HUES6 (cell line): ENCODE results near the gene MAPRE3.

Experiments used
- H3K27ac ChIP-seq: 2 replicates; pipeline ENCODE4 v1.7.0; 2013; ENCODE audit warnings: low read depth, mild to moderate bottlenecking, low read length, inconsistent platforms
- H3K27me3 ChIP-seq: 2 replicates; pipeline ENCODE4 v1.6.1; 2013; ENCODE audit warnings: low read length; ENCODE audit not compliant: control insufficient read depth, insufficient read depth
- H3K36me3 ChIP-seq: 2 replicates; pipeline ENCODE4 v1.6.1; 2013; ENCODE audit warnings: low read length; ENCODE audit not compliant: control insufficient read depth, insufficient read depth
- H3K4me1 ChIP-seq: 2 replicates; pipeline ENCODE4 v1.6.1; 2013; ENCODE audit warnings: low read length; ENCODE audit not compliant: control insufficient read depth, insufficient read depth
- H3K4me3 ChIP-seq: 2 replicates; pipeline ENCODE4 v1.5.1; 2013; ENCODE audit warnings: low read depth, low read length
- H3K9ac ChIP-seq: one replicate; pipeline ENCODE4 v1.6.1; 2013; ENCODE audit warnings: mild to moderate bottlenecking, low read length
- H3K9me3 ChIP-seq: 2 replicates; pipeline ENCODE4 v1.6.1; 2013; ENCODE audit warnings: low read depth, low read length; ENCODE audit not compliant: control insufficient read depth, insufficient read depth

MAPRE3 gene

GRCh38 chr2:27025861-27026851 is 55.7 kb downstream of the MAPRE3 start:
- H3K27ac ChIP-seq: no peak overlapping the region
- H3K4me3 ChIP-seq: no peak overlapping the region
- peaks cover 25% of the 10 kb centered on the region for H3K36me3 ChIP-seq
- H3K9ac ChIP-seq: no peak overlapping the region
- H3K9me3 ChIP-seq: no peaks in the 10 kb centered on the region
- no peaks in the 10 kb centered on the region for H3K27me3 ChIP-seq
- peaks cover 5% of the 10 kb centered on the region; the same call in 1 of the 2 replicates for H3K4me1 ChIP-seq

- no peaks in the 10 kb centered on the region for H3K9me3 ChIP-seq
- H3K9ac ChIP-seq: no peak overlapping the region
- peaks cover 25% of the 10 kb centered on the region for H3K36me3 ChIP-seq
- no peak overlapping the region for H3K27ac ChIP-seq
- H3K27me3 ChIP-seq: no peaks in the 10 kb centered on the region
- H3K4me1 ChIP-seq: 0 out of 2 replicates have a peak, but pooled peaks cover 8% of the 10 kb centered on the region
- no peak overlapping the region for H3K4me3 ChIP-seq
Observed at GRCh38 chr2:27027211-27027651, 56.8 kb downstream of the MAPRE3 start.

DNA sequence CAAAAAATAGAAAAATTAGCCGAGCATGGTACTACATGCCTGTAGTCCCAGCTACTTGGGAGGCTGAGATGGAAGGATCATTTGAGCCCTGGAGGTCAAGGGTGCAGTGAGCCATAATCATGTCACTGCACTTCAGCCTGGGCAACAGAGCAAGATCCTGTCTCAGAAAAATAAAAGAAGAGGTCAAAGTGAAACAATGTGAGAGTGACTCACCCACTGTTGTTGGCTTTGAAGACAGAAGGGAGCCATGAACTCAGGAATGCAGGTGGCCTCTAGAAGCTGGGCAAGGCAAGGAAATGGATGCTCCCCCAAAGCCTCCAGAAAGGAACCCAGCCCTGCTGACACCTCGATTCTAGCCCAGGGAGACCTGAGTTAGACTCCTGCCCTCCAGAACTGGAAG is 58.6 kb downstream of the MAPRE3 start:
- peaks cover 15% of the 10 kb centered on the region for H3K4me1 ChIP-seq
- H3K27me3 ChIP-seq: no peaks in the 10 kb centered on the region
- no peaks in the 10 kb centered on the region for H3K9me3 ChIP-seq
- peaks cover 21% of the 10 kb centered on the region; the same call in 1 of the 2 replicates for H3K36me3 ChIP-seq
- no peak overlapping the region for H3K4me3 ChIP-seq
- H3K9ac ChIP-seq: no peak overlapping the region
- no peak overlapping the region for H3K27ac ChIP-seq

DNA sequence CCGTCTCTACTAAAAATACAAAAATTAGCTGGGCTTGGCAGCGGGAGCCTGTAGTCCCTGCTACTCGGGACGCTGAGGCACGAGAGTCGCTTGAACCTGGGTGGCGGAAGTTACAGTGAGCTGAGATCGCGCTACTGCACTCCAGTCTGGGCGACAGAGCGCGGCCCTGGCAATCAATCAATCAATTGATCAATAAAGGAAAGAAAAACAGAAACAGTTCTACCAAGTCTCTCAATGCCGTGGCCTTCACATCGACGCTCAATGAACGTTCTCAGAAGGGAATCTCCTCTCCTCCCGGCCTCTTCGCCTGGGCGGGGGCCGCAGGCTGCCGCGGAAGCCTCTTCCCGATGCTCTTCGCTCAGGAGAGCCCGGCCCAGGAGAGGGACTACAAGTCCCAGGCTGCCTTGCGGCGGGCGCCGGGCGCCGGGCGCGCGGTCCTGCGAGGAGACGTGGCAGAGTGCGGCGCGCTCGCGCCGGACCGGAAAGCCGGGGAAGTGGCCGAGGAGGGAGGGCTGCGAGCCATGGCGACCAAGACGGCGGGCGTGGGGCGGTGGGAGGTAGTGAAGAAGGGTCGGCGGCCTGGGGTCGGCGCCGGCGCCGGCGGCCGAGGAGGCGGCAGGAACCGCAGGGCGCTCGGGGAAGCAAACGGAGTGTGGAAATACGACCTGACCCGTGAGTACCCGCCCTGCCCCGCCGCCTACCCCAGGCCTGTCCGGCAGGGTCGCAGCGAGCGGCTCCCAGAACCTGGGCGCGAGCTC is 62.2 kb downstream of the MAPRE3 start, which contains the start of gene TMEM214:
TSS of gene TMEM214 (plus strand) at position 471 of the 758 bp plus-strand sequence. CDS start at position 522, 51 bp downstream.
- H3K27ac ChIP-seq: peak within 1 kb of the TSS; percentile 20; the same call in 1 of the 2 replicates
- peak within 1 kb of the TSS; percentile 85 for H3K9ac ChIP-seq
- no peaks in the 10 kb centered on the region for H3K9me3 ChIP-seq
- H3K4me1 ChIP-seq: peaks cover 11% of the 10 kb centered on the region
- peak within 1 kb of the TSS; percentile 94 for H3K4me3 ChIP-seq
- H3K36me3 ChIP-seq: peaks cover 45% of the 10 kb centered on the region
- H3K27me3 ChIP-seq: no peaks in the 10 kb centered on the region

DNA sequence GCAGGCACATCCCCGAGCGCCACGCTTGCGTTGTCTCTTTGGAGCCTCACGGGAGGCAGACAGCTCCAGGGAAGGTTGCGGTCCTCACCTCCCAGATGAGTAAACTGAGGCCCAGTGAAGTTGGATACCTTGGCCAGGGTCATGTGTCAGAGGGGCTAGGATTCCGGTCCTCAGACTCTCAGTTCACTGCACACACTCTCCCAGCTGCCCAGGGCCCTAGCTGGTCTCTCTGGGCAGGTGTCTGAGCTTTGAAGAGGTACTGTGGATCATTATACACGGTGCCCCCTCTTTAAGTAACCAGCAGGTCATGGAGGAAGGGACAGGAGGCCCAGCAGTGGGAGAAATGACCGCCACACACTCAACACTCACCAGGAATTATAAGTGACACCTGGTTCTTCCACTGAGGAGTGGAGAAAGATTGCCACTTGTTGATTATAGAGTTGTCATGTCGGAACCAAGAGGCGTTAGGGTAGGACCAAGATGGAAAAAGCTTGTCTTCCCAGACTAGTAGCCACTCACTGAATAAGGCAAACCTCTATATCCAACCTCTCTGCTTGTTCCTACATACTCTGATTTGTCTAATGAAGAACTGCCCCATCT is 62.9 kb downstream of the MAPRE3 start:
- Histone ChIP-seq H3K4me1 (peaks cover 11% of the 10 kb centered on the region), H3K27me3 (no peaks in the 10 kb centered on the region), H3K27ac (peak overlapping the region; percentile 20; the same call in 1 of the 2 replicates), H3K9me3 (no peaks in the 10 kb centered on the region), H3K36me3 (peaks cover 50% of the 10 kb centered on the region), H3K9ac (peak overlapping the region; percentile 85), H3K4me3 (peak overlapping the region; percentile 94)

DNA sequence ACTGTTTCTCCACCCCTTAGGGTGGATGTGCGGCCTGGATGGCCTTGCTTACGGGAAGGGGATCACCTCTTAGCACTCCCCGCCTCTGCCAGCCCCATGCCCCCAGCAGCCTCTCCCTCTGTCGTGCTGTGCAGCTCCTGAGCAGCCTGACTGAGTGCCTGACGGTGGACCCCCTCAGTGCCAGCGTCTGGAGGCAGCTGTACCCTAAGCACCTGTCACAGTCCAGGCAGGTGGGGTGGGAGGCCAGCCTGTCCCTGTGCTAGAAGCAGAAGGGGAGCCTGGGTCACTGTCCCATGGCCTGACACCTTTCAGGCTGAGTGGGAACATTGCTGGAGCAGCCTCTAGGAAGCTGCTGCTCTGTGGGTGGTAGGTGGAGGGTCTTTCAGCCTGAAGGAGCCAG is 67.6 kb downstream of the MAPRE3 start:
- no peaks in the 10 kb centered on the region for H3K9me3 ChIP-seq
- no peaks in the 10 kb centered on the region for H3K27me3 ChIP-seq
- H3K9ac ChIP-seq: no peak overlapping the region
- no peak overlapping the region for H3K4me3 ChIP-seq
- peaks cover 84% of the 10 kb centered on the region for H3K36me3 ChIP-seq
- H3K27ac ChIP-seq: no peak overlapping the region
- peaks cover 9% of the 10 kb centered on the region for H3K4me1 ChIP-seq

- H3K4me1 ChIP-seq: peaks cover 4% of the 10 kb centered on the region; the same call in 1 of the 2 replicates
- H3K36me3 ChIP-seq: peaks cover 88% of the 10 kb centered on the region
- H3K4me3 ChIP-seq: no peak overlapping the region
- no peak overlapping the region for H3K9ac ChIP-seq
- H3K27ac ChIP-seq: no peak overlapping the region
- H3K9me3 ChIP-seq: no peaks in the 10 kb centered on the region
- no peaks in the 10 kb centered on the region for H3K27me3 ChIP-seq
Observed at GRCh38 chr2:27038631-27039339, 68.3 kb downstream of the MAPRE3 start.

DNA sequence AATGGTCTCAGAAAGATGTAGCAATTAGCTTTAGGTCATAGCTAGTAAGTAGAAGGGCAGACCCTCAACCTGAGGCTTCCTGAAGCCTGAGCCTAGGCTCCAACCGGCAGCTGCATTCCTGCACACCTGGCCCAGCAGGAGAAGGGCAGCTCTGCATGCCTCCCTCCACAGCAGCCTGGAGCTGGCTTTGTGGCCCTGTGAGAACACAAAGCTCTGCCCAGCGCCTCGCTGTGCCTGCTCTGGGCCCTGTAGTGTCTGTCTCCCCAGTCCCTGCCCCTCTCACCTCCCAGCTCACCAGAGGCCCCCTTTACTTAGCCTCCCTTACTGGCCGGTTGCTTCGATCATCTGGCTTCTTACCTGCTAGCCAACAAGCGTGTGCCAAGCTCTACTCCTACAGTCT is 69.0 kb downstream of the MAPRE3 start:
- H3K36me3 ChIP-seq: peaks cover 88% of the 10 kb centered on the region
- H3K9me3 ChIP-seq: no peaks in the 10 kb centered on the region
- no peaks in the 10 kb centered on the region for H3K4me1 ChIP-seq
- H3K27ac ChIP-seq: no peak overlapping the region
- H3K9ac ChIP-seq: no peak overlapping the region
- H3K27me3 ChIP-seq: no peaks in the 10 kb centered on the region
- no peak overlapping the region for H3K4me3 ChIP-seq

DNA sequence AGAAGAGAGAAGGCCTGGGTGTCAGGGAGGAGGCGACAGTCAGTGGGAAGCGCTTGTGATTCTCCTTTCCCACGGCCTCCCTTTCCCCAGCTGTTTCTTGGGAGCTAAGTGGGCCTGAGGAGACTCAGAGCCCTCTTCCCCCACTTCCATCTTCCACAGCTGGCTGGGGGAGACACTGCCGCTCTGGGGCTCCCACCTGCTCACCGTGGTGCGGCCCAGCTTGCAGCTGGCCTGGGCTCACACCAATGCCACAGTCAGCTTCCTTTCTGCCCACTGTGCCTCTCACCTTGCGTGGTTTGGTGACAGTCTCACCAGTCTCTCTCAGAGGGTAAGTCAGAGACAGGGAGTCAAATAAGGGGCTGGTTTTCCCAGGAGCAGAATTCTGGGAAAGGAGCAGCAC is 69.4 kb downstream of the MAPRE3 start:
- Histone ChIP-seq H3K27me3 (no peaks in the 10 kb centered on the region), H3K9ac (no peak overlapping the region), H3K9me3 (no peaks in the 10 kb centered on the region), H3K4me3 (no peak overlapping the region), H3K27ac (no peak overlapping the region), H3K4me1 (no peaks in the 10 kb centered on the region), H3K36me3 (peaks cover 86% of the 10 kb centered on the region)

- Histone ChIP-seq H3K27me3 (no peaks in the 10 kb centered on the region), H3K36me3 (peaks cover 82% of the 10 kb centered on the region), H3K27ac (no peak overlapping the region), H3K4me3 (no peak overlapping the region), H3K9ac (no peak overlapping the region), H3K9me3 (no peaks in the 10 kb centered on the region), H3K4me1 (no peaks in the 10 kb centered on the region)
Observed at GRCh38 chr2:27040282-27040681, 69.8 kb downstream of the MAPRE3 start.
